Eye (tissue), 1 donor: ENCODE data around the gene SLC34A1.
"Not testable (repeated sequence)": the region's sequence is repeated elsewhere in the genome, so short reads cannot be mapped to it uniquely, and the experiment has no call there.

Experiments
- DNase-seq: peaks from one replicate; pipeline ENCODE4 v3.0.0-alpha.2; 2015

SLC34A1 gene, protein sequence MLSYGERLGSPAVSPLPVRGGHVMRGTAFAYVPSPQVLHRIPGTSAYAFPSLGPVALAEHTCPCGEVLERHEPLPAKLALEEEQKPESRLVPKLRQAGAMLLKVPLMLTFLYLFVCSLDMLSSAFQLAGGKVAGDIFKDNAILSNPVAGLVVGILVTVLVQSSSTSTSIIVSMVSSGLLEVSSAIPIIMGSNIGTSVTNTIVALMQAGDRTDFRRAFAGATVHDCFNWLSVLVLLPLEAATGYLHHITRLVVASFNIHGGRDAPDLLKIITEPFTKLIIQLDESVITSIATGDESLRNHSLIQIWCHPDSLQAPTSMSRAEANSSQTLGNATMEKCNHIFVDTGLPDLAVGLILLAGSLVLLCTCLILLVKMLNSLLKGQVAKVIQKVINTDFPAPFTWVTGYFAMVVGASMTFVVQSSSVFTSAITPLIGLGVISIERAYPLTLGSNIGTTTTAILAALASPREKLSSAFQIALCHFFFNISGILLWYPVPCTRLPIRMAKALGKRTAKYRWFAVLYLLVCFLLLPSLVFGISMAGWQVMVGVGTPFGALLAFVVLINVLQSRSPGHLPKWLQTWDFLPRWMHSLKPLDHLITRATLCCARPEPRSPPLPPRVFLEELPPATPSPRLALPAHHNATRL

GRCh38 chr5:177384134-177384533 lies at the start of gene SLC34A1:
TSS of gene SLC34A1 (plus strand) at chr5:177384434. CDS start at chr5:177385742, 1,308 bp downstream.
- no peak for DNase-seq

- DNase-seq = no peak
These were observed 49.2 kb upstream of the SLC34A1 start for GRCh38 chr5:177334781-177335700.

DNA sequence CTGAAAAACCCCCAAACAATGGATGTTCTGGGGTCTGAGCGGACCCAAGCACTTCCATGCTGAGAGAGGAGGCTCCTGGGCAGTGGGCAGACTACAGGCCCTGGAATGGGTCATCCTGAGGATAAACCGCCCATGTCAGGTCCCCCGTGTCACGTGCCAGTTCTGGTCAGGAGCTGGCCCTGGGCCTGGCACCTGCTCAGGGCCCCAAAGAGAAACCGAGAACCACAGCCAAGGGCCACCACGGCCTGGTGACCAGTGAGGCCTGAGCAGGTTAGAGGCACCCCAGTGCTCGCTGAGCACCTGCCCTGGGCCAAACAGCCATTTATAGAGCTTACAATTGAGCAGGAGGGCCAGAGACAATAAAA lies 48.6 kb upstream of the SLC34A1 start:
- DNase-seq = no peak

GRCh38 chr5:177336112-177336511 lies 48.1 kb upstream of the SLC34A1 start:
- no peak for DNase-seq

DNA sequence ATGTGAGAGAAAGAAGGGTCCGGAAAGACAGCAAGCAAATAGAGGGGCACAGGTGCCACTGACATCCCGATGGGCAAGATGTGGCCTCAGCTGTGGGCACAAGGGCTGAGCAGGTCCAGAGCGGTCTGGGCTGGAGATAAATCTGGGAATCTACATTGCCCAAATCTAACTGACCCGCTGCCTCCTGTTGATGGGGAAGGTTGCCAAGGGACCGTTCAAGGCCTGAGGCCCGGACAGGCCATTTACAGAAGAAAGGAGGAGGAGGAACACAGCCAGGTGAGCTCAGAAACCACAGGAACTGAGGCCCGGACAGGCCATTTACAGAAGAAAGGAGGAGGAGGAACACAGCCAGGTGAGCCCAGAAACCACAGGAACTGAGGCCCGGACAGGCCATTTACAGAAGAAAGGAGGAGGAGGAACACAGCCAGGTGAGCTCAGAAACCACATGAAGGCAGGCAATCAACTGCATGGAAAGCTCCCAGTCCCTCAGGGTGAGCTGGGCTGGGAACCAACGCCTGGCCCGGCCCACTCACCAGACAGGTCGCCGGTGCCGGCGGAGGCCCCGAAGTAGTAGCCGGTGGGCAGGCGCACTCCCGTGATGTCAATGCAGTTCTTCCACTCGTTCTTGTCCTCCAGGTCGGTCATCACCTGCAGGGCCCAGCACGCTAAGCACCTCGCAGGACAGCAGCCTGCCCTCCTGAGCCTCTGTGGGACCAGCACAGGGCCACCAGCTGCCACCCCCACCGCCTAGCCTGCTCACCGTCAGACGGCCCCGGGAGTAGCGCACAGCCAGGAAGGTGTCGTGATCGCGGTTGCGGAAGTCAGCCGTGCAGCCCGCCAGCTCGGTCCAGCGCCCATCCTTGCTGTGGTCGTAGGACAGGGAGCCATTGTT lies 47.4 kb upstream of the SLC34A1 start:
- no peak for DNase-seq

DNA sequence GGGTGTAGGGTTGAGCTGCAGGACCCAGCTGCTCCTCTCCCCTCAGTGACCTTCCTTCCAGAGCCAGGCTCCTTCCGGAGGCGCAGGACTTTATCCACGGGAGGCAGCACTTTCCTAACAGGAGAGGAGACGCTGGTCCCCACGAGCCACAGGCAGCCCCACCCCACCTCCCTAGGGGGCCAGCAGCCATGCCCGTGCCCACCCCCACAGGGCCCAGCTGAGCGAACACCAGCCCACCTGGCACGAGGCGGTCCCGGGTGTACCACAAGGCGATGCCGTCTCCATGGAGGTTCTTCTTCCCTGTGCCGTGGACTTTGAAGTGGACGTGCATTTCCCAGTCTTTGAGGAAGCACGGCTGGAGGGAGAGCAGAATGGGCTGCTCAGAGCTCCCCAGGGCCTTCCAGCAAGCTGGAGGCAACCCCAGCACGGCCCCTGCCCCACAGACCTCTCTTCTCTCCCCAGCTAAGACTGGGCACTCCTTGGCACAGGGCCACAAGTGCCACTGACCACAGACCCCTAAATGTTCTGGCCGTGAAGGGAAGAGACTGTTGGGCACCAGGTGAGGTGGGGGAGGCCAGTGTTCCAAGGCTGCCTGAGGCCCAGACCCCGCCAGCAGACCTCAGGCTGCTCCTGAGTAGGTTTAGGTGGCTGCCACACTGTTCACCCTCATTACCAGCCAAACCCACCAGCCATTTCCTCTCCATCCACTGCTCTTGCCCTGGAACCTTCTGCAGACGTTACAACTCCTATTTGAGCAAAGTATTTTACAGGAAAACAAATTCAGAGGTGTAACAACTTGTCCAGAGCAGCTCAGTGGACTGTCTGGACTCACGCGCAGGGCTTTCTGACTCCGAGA lies 45.8 kb upstream of the SLC34A1 start:
- no peak for DNase-seq

- DNase-seq = no peak
These were observed 45.1 kb upstream of the SLC34A1 start for GRCh38 chr5:177339107-177339638.

DNA sequence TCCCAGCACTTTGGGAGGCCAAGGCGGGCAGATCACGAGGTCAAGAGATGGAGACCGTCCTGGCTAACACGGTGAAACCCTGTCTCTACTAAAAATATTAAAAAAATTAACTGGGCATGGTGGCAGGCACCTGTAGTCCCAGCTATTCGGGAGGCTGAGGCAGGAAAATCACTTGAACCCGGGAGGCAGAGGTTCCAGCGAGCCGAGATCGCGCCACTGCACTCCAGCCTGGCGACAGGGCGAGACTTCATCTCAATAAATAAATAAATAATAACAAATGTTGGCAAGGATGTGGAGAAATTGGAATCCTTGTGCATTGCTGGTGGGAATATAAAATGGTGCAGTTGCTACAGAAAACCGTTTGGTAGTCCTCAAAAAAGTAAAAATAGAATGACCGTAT lies 41.2 kb upstream of the SLC34A1 start:
- not testable (repeated sequence) for DNase-seq

GRCh38 chr5:177343777-177344176 lies 40.5 kb upstream of the SLC34A1 start:
- no peak for DNase-seq

DNA sequence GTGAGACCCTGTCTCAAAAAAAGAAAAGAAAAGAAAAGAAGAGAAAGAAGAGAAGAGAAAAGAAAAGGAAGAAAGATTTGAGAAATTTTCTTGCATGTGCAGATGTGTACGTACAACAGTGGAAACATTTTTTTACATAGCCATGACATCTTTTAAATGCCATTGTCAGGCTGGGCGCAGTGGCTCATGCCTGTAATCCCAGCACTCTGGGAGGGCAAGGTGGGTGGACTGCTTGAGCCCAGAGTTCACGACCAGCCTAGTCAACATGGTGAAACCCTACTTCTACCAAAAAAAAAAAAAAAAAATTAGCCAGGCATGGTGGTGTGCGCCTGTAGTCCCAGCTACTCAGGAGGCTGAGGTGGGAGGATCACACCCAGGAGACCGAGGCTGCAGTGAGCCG lies 39.3 kb upstream of the SLC34A1 start:
- no peak for DNase-seq

- no peak for DNase-seq
These were observed 37.4 kb upstream of the SLC34A1 start for GRCh38 chr5:177346820-177347219.

DNA sequence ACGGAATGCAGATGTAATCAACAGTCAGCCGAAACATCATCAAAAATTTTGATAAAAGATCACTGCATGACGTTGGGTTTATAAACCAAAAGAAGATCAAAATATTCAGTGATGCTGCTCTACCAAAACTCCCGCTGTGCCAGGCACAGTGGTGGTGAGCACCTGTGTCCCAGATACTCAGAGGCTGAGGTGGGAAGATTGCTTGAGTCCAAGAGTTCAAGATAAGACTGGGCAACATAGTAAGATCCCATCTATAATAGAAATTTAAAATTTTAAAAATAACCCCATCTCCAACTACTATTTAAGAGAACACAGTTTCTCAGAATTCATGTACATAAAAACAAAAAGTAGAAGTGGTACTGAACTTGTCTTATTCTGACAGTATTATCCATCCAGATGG lies 36.5 kb upstream of the SLC34A1 start:
- DNase-seq = no peak

- DNase-seq = no peak
These were observed 34.9 kb upstream of the SLC34A1 start for GRCh38 chr5:177349362-177349647.

DNA sequence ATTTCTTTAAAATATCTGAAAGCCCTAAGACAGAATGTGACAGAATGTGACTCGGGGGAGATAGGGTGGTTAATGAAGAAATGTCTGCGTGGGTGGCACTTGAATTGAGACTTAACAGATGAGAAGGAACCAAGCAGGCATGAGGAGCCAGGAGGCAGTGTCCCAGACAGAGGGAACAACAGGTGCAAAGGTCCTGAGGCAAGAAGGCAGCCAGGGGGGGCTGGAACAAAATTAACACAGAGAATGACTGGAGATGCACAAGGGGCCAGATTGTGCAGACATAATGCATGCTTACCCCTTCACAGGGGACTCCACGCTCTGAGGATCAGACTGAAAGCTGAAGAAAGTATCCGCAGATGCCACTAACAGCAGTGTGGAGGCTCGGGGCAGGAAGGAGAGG lies 34.5 kb upstream of the SLC34A1 start:
- DNase-seq = no peak

GRCh38 chr5:177350776-177351391 lies 33.4 kb upstream of the SLC34A1 start:
- no peak for DNase-seq

DNA sequence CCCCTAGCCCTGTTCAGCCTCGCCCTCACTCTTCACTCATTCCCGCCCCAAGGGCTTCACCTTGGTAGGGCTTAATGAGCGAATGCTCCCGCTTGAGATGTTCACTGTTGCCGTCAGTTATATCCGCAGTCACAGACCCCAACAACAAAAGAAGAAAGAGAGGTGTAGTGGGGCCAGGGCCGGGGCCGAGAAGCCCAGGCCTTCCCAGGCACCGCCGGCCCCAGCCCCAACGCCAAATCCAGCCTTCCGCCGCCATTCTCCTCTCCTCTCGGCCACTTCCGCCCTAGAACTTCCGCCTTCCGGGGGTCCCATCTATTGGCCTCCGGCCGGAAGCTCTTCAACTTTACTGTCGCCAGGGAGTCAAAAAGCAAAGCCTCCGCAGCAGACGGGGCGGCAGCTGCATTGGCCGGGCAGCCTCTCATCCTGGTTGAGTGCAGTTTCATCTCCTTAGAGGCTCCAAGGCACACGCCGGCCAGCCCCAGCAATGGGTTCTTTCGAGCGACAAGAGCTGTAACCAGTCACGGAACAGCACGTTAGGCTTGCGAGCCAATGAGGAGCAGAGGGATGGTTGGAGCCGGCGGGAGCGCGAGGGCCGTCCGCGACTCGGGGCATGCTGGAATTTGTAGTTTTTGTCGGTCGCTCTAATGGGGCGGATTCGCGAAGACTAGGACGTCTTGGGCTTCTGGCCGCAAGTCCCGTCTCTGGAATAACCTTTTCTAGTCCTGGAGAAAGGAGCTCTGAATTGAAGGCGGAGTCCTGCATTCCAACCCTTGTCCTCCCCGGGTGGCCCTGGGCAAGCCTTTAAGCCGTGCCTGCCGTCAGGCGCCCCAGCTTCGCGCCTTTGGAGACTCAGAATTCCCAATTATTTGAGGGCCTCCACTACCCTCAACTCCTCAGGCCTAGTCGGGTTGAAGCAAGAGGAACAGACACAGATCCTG lies 32.6 kb upstream of the SLC34A1 start, which contains the start of gene LMAN2:
Gene LMAN2, minus strand, starts transcription at position 277 of the 938 bp plus-strand sequence. Its CDS starts 21 bp downstream, at position 256.
- DNase-seq = peak; percentile 98

DNA sequence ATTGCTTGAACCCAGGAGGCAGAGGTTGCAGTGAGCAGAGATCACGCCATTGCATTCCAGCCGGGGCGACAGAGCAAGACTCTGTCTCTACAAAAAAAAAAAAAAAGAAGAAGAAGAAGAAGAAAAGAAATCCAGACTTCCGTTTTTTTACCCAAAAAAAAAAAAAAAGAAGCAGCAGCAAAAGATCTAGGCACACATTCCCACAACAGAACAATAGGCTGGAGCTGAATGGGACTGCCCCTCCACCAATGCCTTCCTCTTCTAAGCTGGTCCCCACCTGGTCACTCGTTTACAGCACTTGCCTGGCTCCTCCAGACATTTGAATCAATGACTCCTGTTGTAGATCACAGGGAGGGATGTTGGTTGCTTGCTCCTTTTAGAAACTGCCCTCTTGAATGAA lies 31.1 kb upstream of the SLC34A1 start:
- no peak for DNase-seq

GRCh38 chr5:177354256-177354655 lies 30.0 kb upstream of the SLC34A1 start:
- no peak for DNase-seq

DNA sequence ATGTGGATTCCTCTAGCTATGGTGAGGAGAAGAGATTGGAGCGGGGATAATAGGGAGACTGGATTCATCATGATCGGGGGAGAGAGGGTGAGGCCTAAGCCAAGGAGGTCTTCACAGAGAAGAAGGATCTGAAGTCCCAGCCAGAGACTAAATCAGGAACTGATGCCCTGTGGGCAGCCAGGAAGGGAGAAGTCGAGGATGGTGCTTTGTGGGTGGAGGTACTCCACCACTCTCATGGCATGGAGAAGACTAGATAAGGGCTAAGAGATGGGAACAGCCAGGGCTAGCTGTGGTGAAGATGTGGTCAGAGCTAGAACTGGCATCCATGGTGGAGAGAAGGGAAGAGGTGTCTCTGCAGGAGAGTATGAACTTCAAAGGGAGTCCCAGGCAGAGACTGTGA lies 29.5 kb upstream of the SLC34A1 start:
- no peak for DNase-seq
